Neural cell (in vitro differentiated cells): ENCODE results near the gene TEX19. TPM values are rescaled to one million over a fixed set of nuclear protein-coding genes. Genes with fewer than 3 reads are reported as not detected.

Experiments used
- H2AFZ ChIP-seq: fragments of 200-600, 300-800 bp; sonication (generic), shearing (Covaris generic); 2 replicates; pipeline ENCODE4 v1.6.0; 2014; ENCODE audit warnings: low read depth, mild to moderate bottlenecking, antibody characterized with exemption, low read length, moderate library complexity
- H3F3A ChIP-seq: fragments of 200-600 bp; shearing (Covaris generic); 2 replicates; pipeline ENCODE4 v1.6.1; 2016; ENCODE audit warnings: mild to moderate bottlenecking, moderate library complexity, mixed read lengths, antibody characterized with exemption, low read length; ENCODE audit not compliant: insufficient read depth, poor library complexity, severe bottlenecking
- H3K27ac ChIP-seq: fragments of 200-600, 300-800 bp; sonication (generic), shearing (Covaris generic); 2 replicates; pipeline ENCODE4 v1.5.1; 2014; ENCODE audit warnings: mild to moderate bottlenecking, low read length, moderate library complexity
- H3K27me3 ChIP-seq: fragments of 300-800, 200-600 bp; sonication (generic), shearing (Covaris generic); 2 replicates; pipeline ENCODE4 v1.6.0; 2014; ENCODE audit warnings: mild to moderate bottlenecking, low read depth, low read length, moderate library complexity; ENCODE audit not compliant: insufficient read depth
- H3K36me3 ChIP-seq: fragments of 300-800, 200-600 bp; sonication (generic), shearing (Covaris generic); 2 replicates; pipeline ENCODE4 v1.5.1; 2014; ENCODE audit warnings: mild to moderate bottlenecking, antibody characterized with exemption, low read length, moderate library complexity; ENCODE audit not compliant: insufficient read depth
- H3K4me2 ChIP-seq: fragments of 300-800, 200-600 bp; sonication (generic), shearing (Covaris generic); 2 replicates; pipeline ENCODE4 v1.6.0; 2014; ENCODE audit warnings: mild to moderate bottlenecking, low read length
- H3K4me3 ChIP-seq: fragments of 300-800, 200-600 bp; sonication (generic), shearing (Covaris generic); 2 replicates; pipeline ENCODE4 v1.5.1; 2014; ENCODE audit warnings: mild to moderate bottlenecking, low read length, moderate library complexity
- H3K79me2 ChIP-seq: fragments of 200-600 bp; shearing (Covaris generic); replicated peaks from 2 replicates; pipeline ENCODE4 v1.6.0; 2014; ENCODE audit warnings: mild to moderate bottlenecking, low read length, moderate library complexity; ENCODE audit not compliant: insufficient read depth
- H3K9ac ChIP-seq: fragments of 300-800, 200-600 bp; sonication (generic), shearing (Covaris generic); 2 replicates; pipeline ENCODE4 v1.6.1; 2016; ENCODE audit warnings: mild to moderate bottlenecking, low read length, mixed read lengths
- H3K9me2 ChIP-seq: fragments of 200-600 bp; shearing (Covaris generic); 2 replicates; pipeline ENCODE4 v1.6.1; 2016; ENCODE audit warnings: mild to moderate bottlenecking, low read length, mixed read lengths; ENCODE audit not compliant: insufficient read depth
- H3K9me3 ChIP-seq: fragments of 200-600, 300-800 bp; sonication (generic), shearing (Covaris generic); 2 replicates; pipeline ENCODE4 v1.6.1; 2016; ENCODE audit warnings: mild to moderate bottlenecking, mixed run types, low read length, moderate library complexity, mixed read lengths
- H4K20me1 ChIP-seq: fragments of 200-600 bp; shearing (Covaris generic); 2 replicates; pipeline ENCODE4 v1.6.1; 2016; ENCODE audit warnings: mild to moderate bottlenecking, mixed run types; ENCODE audit not compliant: insufficient read depth
- CTCF ChIP-seq: fragments of 450-650 bp; IDR thresholded peaks from 2 replicates; pipeline ENCODE4 v1.5.1; 2014; ENCODE audit warnings: antibody characterized with exemption, mild to moderate bottlenecking, moderate library complexity; ENCODE audit not compliant: poor library complexity, severe bottlenecking
- EP300 ChIP-seq: fragments of 450-650 bp; conservative IDR thresholded peaks from 2 replicates; pipeline ENCODE4 v1.6.1; 2014; ENCODE audit warnings: antibody characterized with exemption, mild to moderate bottlenecking, moderate library complexity; ENCODE audit not compliant: poor library complexity, severe bottlenecking
- EZH2 ChIP-seq: fragments of 200-600, 300-800 bp; shearing (Covaris generic), sonication (generic); IDR thresholded peaks from 2 replicates; pipeline ENCODE4 v1.6.1; 2014; ENCODE audit warnings: antibody characterized with exemption, low read length, borderline replicate concordance, mild to moderate bottlenecking; ENCODE audit not compliant: insufficient read depth, poor library complexity, severe bottlenecking
- MXI1 ChIP-seq: fragments of 450-650 bp; conservative IDR thresholded peaks from 2 replicates; pipeline ENCODE4 v1.6.1; 2014; ENCODE audit warnings: antibody characterized with exemption, mild to moderate bottlenecking; ENCODE audit not compliant: poor library complexity, severe bottlenecking
- POLR2AphosphoS5 ChIP-seq: IDR thresholded peaks from 2 replicates; pipeline ENCODE4 v1.6.1; 2012
- RAD21 ChIP-seq: fragments of 450-650 bp; conservative IDR thresholded peaks from 2 replicates; pipeline ENCODE4 v1.6.1; 2014; ENCODE audit warnings: antibody characterized with exemption, mild to moderate bottlenecking, moderate library complexity
- SMC3 ChIP-seq: fragments of 450-650 bp; conservative IDR thresholded peaks from 2 replicates; pipeline ENCODE4 v1.6.1; 2014; ENCODE audit warnings: antibody characterized with exemption, mild to moderate bottlenecking, moderate library complexity; ENCODE audit not compliant: poor library complexity
- TAF1 ChIP-seq: IDR thresholded peaks from 2 replicates; pipeline ENCODE4 v1.6.1; 2012; ENCODE audit warnings: low read depth
- polyA plus RNA-seq: library from polyadenylated mRNA; depleted of rRNA; stranded (reverse); fragments of >200 nt; gene quantifications from 2 replicates; pipeline ENCODE4 v1.2.3, GENCODE V29; 2014
- TF ChIP-seq, protein P1 (sequence below): IDR thresholded peaks from 2 replicates; pipeline ENCODE4 v1.6.1; 2012; ENCODE audit warnings: borderline replicate concordance

Gene TEX19
- polyA plus RNA-seq, 1 donor from 2014 or later = not detected

DNA sequence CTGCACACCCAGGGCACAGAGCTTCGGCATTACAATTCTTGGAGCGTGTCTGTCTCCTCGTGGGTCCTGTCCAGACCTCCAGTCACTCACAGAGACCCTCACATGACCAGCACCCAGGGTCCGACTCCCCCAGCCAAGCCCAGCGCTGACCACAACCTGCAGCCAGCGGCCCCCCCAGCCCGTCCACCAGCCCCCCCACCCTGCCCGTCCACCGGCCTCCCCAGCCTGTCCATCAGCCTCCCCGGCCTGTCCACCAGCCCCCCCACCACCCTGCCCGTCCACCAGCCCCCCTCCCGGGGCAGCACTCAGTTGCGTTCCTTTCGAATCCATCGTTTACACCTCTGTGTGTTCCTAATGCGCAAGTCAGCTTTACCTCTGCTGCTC lies 31.3 kb upstream of the TEX19 start:
- H3K79me2 ChIP-seq = no peaks in the 10 kb centered on the region
- H3F3A ChIP-seq = no peaks in the 10 kb centered on the region
- H3K9me2 ChIP-seq = no peaks in the 10 kb centered on the region
- no peak for TF ChIP-seq POLR2AphosphoS5
- no peak for TF ChIP-seq EP300
- TF ChIP-seq SMC3 = no peak
- no peak for TF ChIP-seq CTCF
- TF ChIP-seq, protein P1, sequence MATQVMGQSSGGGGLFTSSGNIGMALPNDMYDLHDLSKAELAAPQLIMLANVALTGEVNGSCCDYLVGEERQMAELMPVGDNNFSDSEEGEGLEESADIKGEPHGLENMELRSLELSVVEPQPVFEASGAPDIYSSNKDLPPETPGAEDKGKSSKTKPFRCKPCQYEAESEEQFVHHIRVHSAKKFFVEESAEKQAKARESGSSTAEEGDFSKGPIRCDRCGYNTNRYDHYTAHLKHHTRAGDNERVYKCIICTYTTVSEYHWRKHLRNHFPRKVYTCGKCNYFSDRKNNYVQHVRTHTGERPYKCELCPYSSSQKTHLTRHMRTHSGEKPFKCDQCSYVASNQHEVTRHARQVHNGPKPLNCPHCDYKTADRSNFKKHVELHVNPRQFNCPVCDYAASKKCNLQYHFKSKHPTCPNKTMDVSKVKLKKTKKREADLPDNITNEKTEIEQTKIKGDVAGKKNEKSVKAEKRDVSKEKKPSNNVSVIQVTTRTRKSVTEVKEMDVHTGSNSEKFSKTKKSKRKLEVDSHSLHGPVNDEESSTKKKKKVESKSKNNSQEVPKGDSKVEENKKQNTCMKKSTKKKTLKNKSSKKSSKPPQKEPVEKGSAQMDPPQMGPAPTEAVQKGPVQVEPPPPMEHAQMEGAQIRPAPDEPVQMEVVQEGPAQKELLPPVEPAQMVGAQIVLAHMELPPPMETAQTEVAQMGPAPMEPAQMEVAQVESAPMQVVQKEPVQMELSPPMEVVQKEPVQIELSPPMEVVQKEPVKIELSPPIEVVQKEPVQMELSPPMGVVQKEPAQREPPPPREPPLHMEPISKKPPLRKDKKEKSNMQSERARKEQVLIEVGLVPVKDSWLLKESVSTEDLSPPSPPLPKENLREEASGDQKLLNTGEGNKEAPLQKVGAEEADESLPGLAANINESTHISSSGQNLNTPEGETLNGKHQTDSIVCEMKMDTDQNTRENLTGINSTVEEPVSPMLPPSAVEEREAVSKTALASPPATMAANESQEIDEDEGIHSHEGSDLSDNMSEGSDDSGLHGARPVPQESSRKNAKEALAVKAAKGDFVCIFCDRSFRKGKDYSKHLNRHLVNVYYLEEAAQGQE = no peak
- no peak for TF ChIP-seq EZH2
- no peak for TF ChIP-seq RAD21
- no peak for TF ChIP-seq TAF1
- H3K9ac ChIP-seq = no peak overlapping the region
- H3K27me3 ChIP-seq = peaks cover 14% of the 10 kb centered on the region
- no peaks in the 10 kb centered on the region for H3K36me3 ChIP-seq
- H2AFZ ChIP-seq = no peak overlapping the region
- no peak overlapping the region for H3K27ac ChIP-seq
- H4K20me1 ChIP-seq = no peaks in the 10 kb centered on the region
- no peak overlapping the region for H3K4me3 ChIP-seq
- H3K9me3 ChIP-seq = no peaks in the 10 kb centered on the region
- no peak overlapping the region for H3K4me2 ChIP-seq

DNA sequence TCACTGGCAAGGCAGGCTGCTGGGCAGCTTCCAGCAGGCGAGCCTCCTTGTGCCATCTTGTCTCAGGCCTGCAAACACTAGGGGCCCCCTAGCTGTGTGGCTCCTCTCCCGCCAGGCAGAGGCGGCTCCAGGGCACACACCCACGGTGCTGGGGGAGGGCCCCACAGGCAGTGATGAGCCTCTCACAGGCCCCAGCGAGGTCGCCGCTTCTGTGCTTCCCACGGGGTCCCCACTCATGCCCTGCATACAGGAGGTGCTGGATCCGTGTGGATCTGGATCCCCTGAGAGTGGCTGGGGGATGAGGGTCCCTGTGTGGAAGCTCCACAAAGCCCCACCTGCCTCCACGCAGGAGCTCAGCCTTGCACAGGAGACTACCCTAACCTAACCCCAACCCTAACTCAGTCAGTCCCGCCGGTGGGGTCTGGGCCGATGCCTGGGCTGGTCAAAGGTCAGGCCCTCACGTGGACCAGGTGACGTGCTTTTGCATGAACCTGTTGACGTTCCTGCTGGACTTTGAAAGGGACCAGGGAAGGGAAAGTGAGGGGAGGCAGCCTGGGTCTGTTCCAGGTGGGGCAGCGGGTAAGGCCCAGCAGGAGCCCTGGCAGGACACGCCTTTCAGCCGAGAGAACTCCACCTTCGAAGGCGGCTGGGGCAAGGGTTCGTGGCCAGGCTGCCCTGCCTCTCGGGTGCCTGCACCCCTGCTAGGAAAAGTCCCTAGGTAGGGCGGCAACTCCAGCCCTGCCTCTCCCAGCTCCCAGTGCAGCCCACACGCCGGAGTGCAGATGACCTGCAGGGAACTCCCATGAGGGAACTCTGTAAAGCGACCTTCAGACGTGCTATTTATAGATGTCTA lies 30.7 kb upstream of the TEX19 start:
- H2AFZ ChIP-seq = no peak overlapping the region
- H3K4me3 ChIP-seq = no peak overlapping the region
- no peak overlapping the region for H3K9ac ChIP-seq
- no peaks in the 10 kb centered on the region for H3K36me3 ChIP-seq
- H3F3A ChIP-seq = no peaks in the 10 kb centered on the region
- no peak overlapping the region for H3K4me2 ChIP-seq
- H4K20me1 ChIP-seq = no peaks in the 10 kb centered on the region
- H3K27ac ChIP-seq = no peak overlapping the region
- H3K27me3 ChIP-seq = peaks cover 20% of the 10 kb centered on the region
- H3K79me2 ChIP-seq = no peaks in the 10 kb centered on the region
- H3K9me3 ChIP-seq = no peaks in the 10 kb centered on the region
- TF ChIP-seq MXI1 (no peak), EZH2 (no peak), RAD21 (no peak), CTCF (no peak), EP300 (no peak), TAF1 (no peak), POLR2AphosphoS5 (no peak), SMC3 (no peak)
- TF ChIP-seq, protein P1 = no peak
- no peaks in the 10 kb centered on the region for H3K9me2 ChIP-seq
